Lower leg skin (tissue), 4 donors: ENCODE results near the gene MTHFD1. TPM values are rescaled to one million over a fixed set of nuclear protein-coding genes. Genes with fewer than 3 reads are reported as not detected.

Experiments
- DNase-seq, 2 donors: peaks; one replicate each; pipeline ENCODE4 v3.0.0-alpha.2; 2019; ENCODE audit warnings: low spot score in 2 of 2
- H3K4me3 ChIP-seq: fragments of 200-600 bp; sonication (generic); 2 replicates; pipeline ENCODE4 v1.5.1; 2017; ENCODE audit warnings: mild to moderate bottlenecking, low read depth; ENCODE audit not compliant: poor library complexity, severe bottlenecking
- CTCF ChIP-seq, 3 donors: fragments of 450-650 bp; IDR thresholded peaks; one replicate each; pipeline ENCODE4 v1.5.1; 2016; ENCODE audit warnings: antibody characterized with exemption in 3 of 3, mild to moderate bottlenecking in 3 of 3, moderate library complexity in 2 of 3
- POLR2A ChIP-seq, 2 donors: fragments of 450-650 bp; IDR thresholded peaks; one replicate each; pipeline ENCODE4 v1.6.1; 2016 to 2017; ENCODE audit warnings: antibody characterized with exemption in 2 of 2, mild to moderate bottlenecking in 1 of 2, moderate library complexity in 1 of 2
- WGBS, 2 donors: methylation state at CpG; one replicate each; pipeline ENCODE4 v1.1.5; 2018; 5-methylcytosine and 5-hydroxymethylcytosine counted together
- intact Hi-C: fragments of 100-400 bp; cut with DNase I; formaldehyde crosslinking; loops from one replicate; pipeline ENCODE4 v1.15.0; 2023; ENCODE audit warnings: low total_unique reads
- total RNA-seq, 4 donors: library from RNA; depleted of rRNA; stranded (reverse); fragments of >200 nt; gene quantifications; one replicate each; pipeline ENCODE4 v1.1.0, GENCODE V29; 2016

The MTHFD1 gene
- 10 to 100 TPM; 26.3 to 28.7 (median 27.9) TPM for total RNA-seq

GRCh38 chr14:64387782-64388532 is at the start of gene MTHFD1:
TSS of gene MTHFD1 (plus strand) at chr14:64388353. CDS start at chr14:64388428, 75 bp downstream.
- intact Hi-C loops: no loop called here
- H3K4me3 ChIP-seq: peak within 1 kb of the TSS; percentile 52

DNA sequence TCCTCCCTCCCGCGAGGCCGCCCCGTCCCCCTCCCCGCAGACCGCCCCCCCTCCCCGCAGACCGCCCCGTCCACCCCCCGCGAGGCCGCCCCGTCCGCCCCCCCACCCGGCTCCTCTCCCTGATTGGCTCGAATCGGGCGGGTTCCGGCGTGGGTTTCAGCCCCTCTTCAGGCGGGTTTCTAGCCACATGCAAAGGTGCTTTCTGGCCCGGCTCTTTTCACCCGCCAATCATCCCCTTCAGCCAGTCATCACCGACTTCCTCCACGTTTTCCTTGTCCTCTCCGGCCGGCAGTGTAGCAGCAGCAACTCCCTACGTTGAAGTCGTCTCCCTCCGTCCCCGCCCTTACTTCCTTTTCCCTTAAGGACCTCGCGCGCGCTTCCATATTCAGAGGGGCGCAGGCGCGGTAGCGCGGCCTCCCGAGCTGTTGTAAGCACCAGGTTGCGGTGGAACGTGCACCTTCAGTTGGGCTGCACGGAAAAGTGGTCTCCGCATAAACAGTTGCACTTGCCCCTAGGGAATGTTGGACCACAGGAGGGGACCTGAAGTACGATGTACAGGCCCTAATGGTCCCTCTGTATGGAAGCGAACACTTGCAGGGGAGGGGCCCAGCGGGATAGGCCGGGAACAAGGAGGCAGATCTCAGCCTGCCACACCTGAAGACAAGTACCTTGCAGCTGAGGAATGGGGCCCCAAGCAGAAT is 49.4 kb upstream of the MTHFD1 start:
- TF ChIP-seq POLR2A (IDR thresholded peaks at IDR 0.05): no peak
- no peak for TF ChIP-seq CTCF (IDR thresholded peaks at IDR 0.05)
- WGBS, 2 donors: 1% methylated on average over 28 to 34 of the region's 49 CpGs
- intact Hi-C loops: no loop called here
- peak; percentile 96 to 97 for DNase-seq
- peak overlapping the region; percentile 41 for H3K4me3 ChIP-seq

More at GRCh38 chr14:64387782-64388532, at the start of gene MTHFD1:
- 1% methylated on average over 48 to 56 of the region's 58 CpGs for WGBS, 2 donors
- DNase-seq: peak; percentile 98 to 99
- no peak for TF ChIP-seq POLR2A (IDR thresholded peaks at IDR 0.05)
- TF ChIP-seq CTCF (IDR thresholded peaks at IDR 0.05): no peak

GRCh38 chr14:64340560-64341196 is 47.5 kb upstream of the MTHFD1 start:
- DNase-seq: no peak
- no peak for TF ChIP-seq CTCF (IDR thresholded peaks at IDR 0.05)
- no peak for TF ChIP-seq POLR2A (IDR thresholded peaks at IDR 0.05)
- no peak overlapping the region for H3K4me3 ChIP-seq
- WGBS, 2 donors: 96 to 97% methylated on average over 8 of the region's 8 CpGs
- intact Hi-C loops: loop anchor here (5.0 kb wide), 1 partner anchor 412 kb away; no protein-coding TSS in a partner anchor

DNA sequence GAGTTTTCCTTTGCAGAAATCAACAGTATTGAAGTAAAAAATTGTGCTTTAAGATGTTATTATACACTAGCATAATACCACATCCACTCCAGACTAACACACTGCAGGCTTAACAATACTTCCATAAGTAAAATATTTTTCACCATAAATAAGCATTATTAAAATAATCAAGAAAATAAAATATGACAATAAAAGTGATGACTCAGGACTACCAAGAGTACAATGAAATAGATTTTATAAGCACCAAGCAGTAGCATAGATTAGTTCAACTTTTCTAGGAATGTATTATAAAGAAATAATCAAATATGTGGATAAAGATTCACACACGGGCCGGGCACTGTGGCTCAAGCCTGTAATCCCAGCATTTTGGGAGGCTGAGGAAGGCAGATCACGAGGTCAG is 40.4 kb upstream of the MTHFD1 start:
- intact Hi-C loops: no loop called here
- WGBS, 2 donors: 92 to 93% methylated on average over 3 of the region's 3 CpGs

More for the DNA sequence above, 40.4 kb upstream of the MTHFD1 start:
- no peak overlapping the region for H3K4me3 ChIP-seq
- TF ChIP-seq CTCF (IDR thresholded peaks at IDR 0.05): no peak
- no peak for TF ChIP-seq POLR2A (IDR thresholded peaks at IDR 0.05)
- DNase-seq: no peak
